Kidney (tissue), 14 donors: ENCODE results near the gene MYO1D. TPM values are rescaled to one million over a fixed set of nuclear protein-coding genes. Genes with fewer than 3 reads are reported as not detected.

ENCODE experiments used
- DNase-seq, 5 donors: peaks; one replicate each; pipeline ENCODE4 v3.0.0-alpha.2; 2013 to 2020
- FAIRE-seq: peaks from 2 replicates; lab custom pipeline; 2012; peaks lifted over from hg19 to GRCh38; lab: Jason Lieb, UNC
- H3K27ac ChIP-seq, 2 donors: one replicate each; pipeline ENCODE4 v1.7.0; 2013; ENCODE audit warnings: low read depth in 2 of 2, low read length in 2 of 2, inconsistent platforms in 1 of 2
- H3K27me3 ChIP-seq: one replicate; pipeline ENCODE4 v1.7.1; 2013; ENCODE audit warnings: low read length, inconsistent platforms; ENCODE audit not compliant: control insufficient read depth, insufficient read depth
- H3K36me3 ChIP-seq, 3 donors: one replicate each; pipeline versions ENCODE4 v1.7.0 to v1.7.1; 2013; ENCODE audit warnings: low read length in 3 of 3, control low read depth in 1 of 3, inconsistent platforms in 1 of 3; ENCODE audit not compliant: insufficient read depth in 3 of 3, control insufficient read depth in 2 of 3
- H3K4me1 ChIP-seq, 3 donors: one replicate each; pipeline versions ENCODE4 v1.7.0 to v1.7.1; 2013; ENCODE audit warnings: low read length in 3 of 3, inconsistent platforms in 1 of 3, low read depth in 1 of 3; ENCODE audit not compliant: control insufficient read depth in 2 of 3, insufficient read depth in 2 of 3
- H3K4me3 ChIP-seq, 3 donors: one replicate each; pipeline versions ENCODE4 v1.7.0 to v1.8.1; 2013; ENCODE audit warnings: low read length in 3 of 3, control low read depth in 1 of 3, inconsistent platforms in 1 of 3
- H3K9ac ChIP-seq, 3 donors: one replicate each; pipeline versions ENCODE4 v1.7.0 to v1.7.1; 2013; ENCODE audit warnings: low read length in 3 of 3, control low read depth in 1 of 3, inconsistent platforms in 1 of 3
- H3K9me3 ChIP-seq, 3 donors: one replicate each; pipeline versions ENCODE4 v1.7.0 to v1.7.1; 2013; ENCODE audit warnings: low read length in 3 of 3, control low read depth in 1 of 3, inconsistent platforms in 1 of 3; ENCODE audit not compliant: control insufficient read depth in 2 of 3, insufficient read depth in 1 of 3
- intact Hi-C: fragments of 100-400 bp; cut with DNase I; formaldehyde crosslinking; loops from one replicate; pipeline ENCODE4 v1.11.1; 2022
- polyA plus RNA-seq: library from polyadenylated mRNA; stranded (reverse); fragments of 350-450 nt; fragmentation: Illumina TruSeq; extraction: RNeasy Lipid Tissue Mini Kit (QIAGEN cat#74804); gene quantifications from one replicate; pipeline ENCODE4 v1.2.3, GENCODE V29; 2014; ENCODE audit warnings: low read depth, low replicate concordance; ENCODE audit not compliant: insufficient read depth
- total RNA-seq: library from RNA; stranded (reverse); fragmentation: NEBNext Ultra II Directional; extraction: Animal tissue kit (Norgen Biotek cat#: 25700); gene quantifications from one replicate; pipeline ENCODE4 v1.2.1, GENCODE V29; 2021
- TF ChIP-seq, protein P1 (sequence below): IDR thresholded peaks from 3 replicates; pipeline ENCODE4 v1.5.1; 2012; ENCODE audit warnings: mild to moderate bottlenecking, moderate library complexity, borderline replicate concordance; ENCODE audit not compliant: insufficient read depth; ENCODE audit errors: extremely low read depth
- donor health status: control.
- donor health status: control.
- donor health status: control.
- donor health status: control.
- donor health status: control.
- donor health status: DM: yes; HTN: yes; CAD: no.
- donor health status: Normal renal cell carcinoma (clear cell type).

Gene MYO1D
- total and polyA plus RNA-seq, 2 donors from 2014 or later = 21.1 to 99.9 TPM

DNA sequence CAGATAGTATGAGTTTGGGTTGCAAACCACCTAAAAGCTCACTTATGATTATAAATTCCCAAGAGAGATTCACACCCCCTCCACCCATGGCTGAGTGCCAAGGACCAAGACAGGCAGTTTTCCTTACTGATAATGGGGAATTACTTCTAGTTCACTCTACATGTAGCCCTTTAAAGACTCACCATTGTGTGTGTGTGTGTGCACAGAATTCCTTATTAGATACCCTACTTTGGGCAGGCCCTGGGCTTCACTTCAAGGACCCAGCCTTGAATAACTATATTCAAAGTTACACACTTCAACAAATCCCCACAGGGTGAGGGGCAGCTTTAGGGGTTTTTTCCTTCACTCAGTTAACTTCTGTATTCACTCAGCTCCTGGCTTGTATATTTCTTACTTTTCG, 143.5 kb downstream of the MYO1D start:
- TF ChIP-seq, protein P1, sequence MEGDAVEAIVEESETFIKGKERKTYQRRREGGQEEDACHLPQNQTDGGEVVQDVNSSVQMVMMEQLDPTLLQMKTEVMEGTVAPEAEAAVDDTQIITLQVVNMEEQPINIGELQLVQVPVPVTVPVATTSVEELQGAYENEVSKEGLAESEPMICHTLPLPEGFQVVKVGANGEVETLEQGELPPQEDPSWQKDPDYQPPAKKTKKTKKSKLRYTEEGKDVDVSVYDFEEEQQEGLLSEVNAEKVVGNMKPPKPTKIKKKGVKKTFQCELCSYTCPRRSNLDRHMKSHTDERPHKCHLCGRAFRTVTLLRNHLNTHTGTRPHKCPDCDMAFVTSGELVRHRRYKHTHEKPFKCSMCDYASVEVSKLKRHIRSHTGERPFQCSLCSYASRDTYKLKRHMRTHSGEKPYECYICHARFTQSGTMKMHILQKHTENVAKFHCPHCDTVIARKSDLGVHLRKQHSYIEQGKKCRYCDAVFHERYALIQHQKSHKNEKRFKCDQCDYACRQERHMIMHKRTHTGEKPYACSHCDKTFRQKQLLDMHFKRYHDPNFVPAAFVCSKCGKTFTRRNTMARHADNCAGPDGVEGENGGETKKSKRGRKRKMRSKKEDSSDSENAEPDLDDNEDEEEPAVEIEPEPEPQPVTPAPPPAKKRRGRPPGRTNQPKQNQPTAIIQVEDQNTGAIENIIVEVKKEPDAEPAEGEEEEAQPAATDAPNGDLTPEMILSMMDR = no peak
- no peak for FAIRE-seq
- H3K36me3 ChIP-seq = peaks cover 0 to 2% (median 0%) of the 10 kb centered on the region in 3 donors

DNA sequence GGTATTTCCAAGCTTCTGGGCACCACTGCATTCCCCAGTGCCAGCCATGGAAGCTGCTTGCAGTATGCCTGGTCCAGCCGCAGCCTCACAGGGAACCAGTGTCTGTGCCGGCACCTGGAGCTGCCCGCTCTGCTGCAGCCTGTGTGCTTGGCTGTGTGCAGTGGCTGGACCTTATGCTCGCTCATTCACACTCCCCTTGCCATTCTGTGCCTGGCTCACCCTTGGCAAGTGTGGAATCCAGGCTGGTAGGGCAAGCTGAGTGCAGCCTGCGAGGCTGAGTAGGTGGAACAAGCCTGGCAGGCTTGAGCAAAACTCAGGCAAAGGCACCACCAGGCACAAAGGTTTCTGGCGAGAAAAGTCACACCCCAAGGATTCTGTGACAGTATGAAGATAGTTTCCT, 144.0 kb downstream of the MYO1D start:
- intact Hi-C loops = no loop called here
- Histone ChIP-seq H3K9ac (no peak overlapping the region), H3K27me3 (no peaks in the 10 kb centered on the region), H3K36me3 (peaks cover 0 to 2% (median 0%) of the 10 kb centered on the region in 3 donors), H3K27ac (no peak overlapping the region), H3K4me3 (no peak overlapping the region), H3K9me3 (peaks cover 0 to 5% (median 0%) of the 10 kb centered on the region in 3 donors), H3K4me1 (no peaks in the 10 kb centered on the region)
- TF ChIP-seq, protein P1 = no peak
- DNase-seq = no peak
- FAIRE-seq = no peak

More for the DNA sequence above, 143.5 kb downstream of the MYO1D start:
- H3K9me3 ChIP-seq = peaks cover 0 to 5% (median 0%) of the 10 kb centered on the region in 3 donors
- no peaks in the 10 kb centered on the region for H3K27me3 ChIP-seq
- H3K4me3 ChIP-seq = no peak overlapping the region
- intact Hi-C loops = no loop called here
- H3K27ac ChIP-seq = no peak overlapping the region
- no peak for DNase-seq
- no peak overlapping the region for H3K9ac ChIP-seq
- H3K4me1 ChIP-seq = no peaks in the 10 kb centered on the region

DNA sequence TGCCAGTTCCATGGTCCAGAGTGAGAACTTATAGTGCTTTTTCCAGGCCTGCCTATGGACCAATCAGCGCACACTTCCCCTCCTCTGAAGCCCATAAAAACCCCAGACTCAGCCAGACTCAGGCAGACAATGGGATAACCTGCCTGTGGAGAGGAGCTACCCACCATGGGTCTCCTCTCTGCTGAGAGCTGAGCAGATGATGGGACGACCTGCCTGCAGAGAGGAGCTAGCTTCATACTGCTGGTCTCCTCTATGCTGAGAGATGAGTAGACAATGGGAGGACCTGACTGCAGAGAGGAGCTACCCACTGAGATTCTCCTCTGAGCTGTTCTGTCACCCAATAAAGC, 144.7 kb downstream of the MYO1D start:
- no peak for DNase-seq
- TF ChIP-seq, protein P1 = no peak
- Histone ChIP-seq H3K27me3 (no peaks in the 10 kb centered on the region), H3K36me3 (peaks cover 0 to 2% (median 0%) of the 10 kb centered on the region in 3 donors), H3K27ac (no peak overlapping the region), H3K9ac (no peak overlapping the region), H3K4me1 (no peaks in the 10 kb centered on the region), H3K9me3 (peaks cover 0 to 5% (median 0%) of the 10 kb centered on the region in 3 donors), H3K4me3 (no peak overlapping the region)
- no peak for FAIRE-seq
- intact Hi-C loops = no loop called here

DNA sequence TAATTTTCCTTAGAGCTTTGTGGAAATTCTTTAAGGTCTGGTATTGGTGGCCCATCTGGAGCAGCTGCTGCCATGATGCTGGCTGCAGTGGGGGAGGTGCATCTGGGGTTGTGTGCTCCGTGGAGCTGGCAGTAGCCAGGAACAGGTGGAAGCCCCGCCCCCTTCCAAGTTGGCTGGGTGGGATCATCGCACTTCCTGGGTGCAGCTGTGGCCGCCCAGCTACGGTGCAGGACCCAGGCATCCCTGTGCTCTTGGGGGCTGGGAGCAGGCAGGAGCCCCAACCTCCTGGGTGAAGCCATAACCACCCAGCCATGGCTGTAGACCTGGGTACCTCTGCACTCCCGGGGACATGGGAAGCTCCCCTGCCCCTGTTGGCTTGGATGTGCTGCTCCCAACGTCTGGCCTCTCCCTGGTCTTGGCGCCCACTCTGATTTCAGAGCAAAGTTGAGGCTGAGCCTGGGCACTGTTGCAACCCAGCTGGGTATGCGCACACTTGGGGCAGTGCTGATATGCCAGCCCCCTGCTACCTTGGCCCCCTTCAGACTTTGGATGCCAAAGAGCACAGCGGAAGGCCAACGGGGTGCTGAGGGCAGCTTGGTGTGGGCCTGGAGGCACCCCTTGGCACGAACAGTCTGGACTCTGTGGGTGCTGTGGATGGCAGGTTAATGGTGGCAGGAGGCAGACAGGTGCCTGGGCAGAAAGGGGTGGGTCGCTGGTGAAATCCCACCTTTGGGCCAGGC, 145.2 kb downstream of the MYO1D start:
- FAIRE-seq (no peak), DNase-seq (no peak)
- no peak overlapping the region for H3K4me3 ChIP-seq
- no peak overlapping the region for H3K27ac ChIP-seq
- H3K27me3 ChIP-seq = no peaks in the 10 kb centered on the region
- peaks cover 0 to 2% (median 0%) of the 10 kb centered on the region in 3 donors for H3K36me3 ChIP-seq
- H3K9ac ChIP-seq = no peak overlapping the region
- TF ChIP-seq, protein P1 = no peak
- H3K4me1 ChIP-seq = no peaks in the 10 kb centered on the region
- peaks cover 0 to 5% (median 0%) of the 10 kb centered on the region in 3 donors for H3K9me3 ChIP-seq
- intact Hi-C loops = no loop called here
